ENCODE data around the gene HAPLN3. TPM values are rescaled to one million over a fixed set of nuclear protein-coding genes. Genes with fewer than 3 reads are reported as not detected.

The HAPLN3 gene
- total and polyA plus RNA-seq, 2 of the 4 experiments (the other 2 are of a cell fraction): 5.9 to 28.6 TPM

DNA sequence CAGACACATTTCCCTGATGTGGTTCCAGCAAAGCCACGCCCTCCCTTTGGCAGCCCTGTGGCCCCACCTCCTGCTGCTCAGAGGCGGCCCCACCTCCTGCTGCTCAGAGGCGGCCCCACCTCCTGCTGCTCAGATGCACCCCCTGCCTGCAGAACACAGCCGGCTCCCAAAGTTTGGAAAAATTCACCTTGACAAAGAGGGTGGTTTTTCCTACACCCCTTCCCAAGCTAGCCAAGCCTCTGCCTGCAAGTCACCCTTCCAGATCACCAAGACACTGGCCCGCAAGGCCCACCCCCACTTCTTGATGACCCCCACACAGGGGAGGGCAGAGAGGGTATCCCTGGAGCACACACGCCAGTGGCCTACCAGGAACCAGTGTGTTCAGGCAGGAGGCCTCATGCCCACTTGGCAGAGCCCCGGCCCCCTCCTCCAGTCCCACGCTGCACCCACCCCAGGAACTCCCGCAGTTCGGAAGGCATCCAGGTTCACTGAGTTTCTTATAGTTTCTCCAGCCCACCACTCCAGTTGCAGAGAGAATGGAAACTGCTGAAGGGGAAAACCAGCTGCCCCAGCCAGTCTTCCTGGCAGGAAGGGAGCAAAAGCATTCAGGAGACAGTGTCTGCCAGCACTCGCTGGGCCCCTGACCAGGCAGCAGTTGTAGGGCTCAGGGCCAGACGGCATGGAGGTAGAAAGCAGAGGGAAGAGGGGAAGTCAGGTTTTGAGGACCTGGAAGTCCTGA is 2.3 kb upstream of the HAPLN3 start:
- BruUV-seq (replicated peaks): no TSS peak
- Histone ChIP-seq H3K9me1 (ENCODE audit: insufficient read depth, low read length) (peaks cover 13% of the 10 kb centered on the region), H3K36me3 (ENCODE audit: control insufficient read depth, insufficient read depth, low read length) (peaks cover 33% of the 10 kb centered on the region), H2AK5ac (ENCODE audit: low read depth, low read length) (peak overlapping the region; percentile 68), H3K23ac (ENCODE audit: low read depth, low read length) (no peak overlapping the region), H3K9ac (ENCODE audit: low read depth, low read length) (no peak overlapping the region), H2BK120ac (ENCODE audit: low read depth, low read length) (no peak overlapping the region; the same call in 1 of the 2 replicates), H4K91ac (ENCODE audit: insufficient read depth, low read depth, low read length) (no peak overlapping the region), H3K27me3 (ENCODE audit: control insufficient read depth, insufficient read depth, low read length) (no peaks in the 10 kb centered on the region), H2BK15ac (ENCODE audit: low read depth, low read length) (no peak overlapping the region), H3K4me3 (ENCODE audit: insufficient read depth, low read depth, low read length) (no peak overlapping the region), H3K9me3 (ENCODE audit: control insufficient read depth, insufficient read depth, low read length) (no peaks in the 10 kb centered on the region), H4K5ac (ENCODE audit: low read depth, low read length) (no peak overlapping the region), H4K20me1 (ENCODE audit: insufficient read depth, low read length) (peaks cover 53% of the 10 kb centered on the region), H3K4ac (ENCODE audit: low read depth, low read length) (peak overlapping the region; percentile 62), H3K18ac (ENCODE audit: low read depth, low read length) (no peak overlapping the region), H2BK20ac (ENCODE audit: low read depth, low read length) (no peak overlapping the region), H3K4me1 (ENCODE audit: control insufficient read depth, insufficient read depth, low read length) (peaks cover 14% of the 10 kb centered on the region), H2AFZ (replicated peaks; ENCODE audit: low read length, poor library complexity) (peak overlapping the region; percentile 78), H3K79me1 (ENCODE audit: low read depth in 1 of 2, low read length in 2 of 2) (peaks cover 17 to 35% of the 10 kb centered on the region in 2 experiments; a peak in 3 of 4 replicates), H3K27ac (ENCODE audit: insufficient read depth, low read length) (no peak overlapping the region), H3K56ac (ENCODE audit: extremely low read depth, insufficient read depth, low read length) (no peak overlapping the region), H3K14ac (replicated peaks; ENCODE audit: low read depth, low read length) (0 out of 2 replicates have a peak overlapping the region, but pooled peaks have one; percentile 37), H4K8ac (ENCODE audit: low read depth in 2 of 2, low read length in 2 of 2) (no peak overlapping the region), H2BK5ac (ENCODE audit: low read depth, low read length, poor library complexity, severe bottlenecking) (no peak overlapping the region), H3K4me2 (ENCODE audit: low read depth, low read length) (no peak overlapping the region), H2AK9ac (replicated peaks; ENCODE audit: low read depth, low read length, poor library complexity) (peak overlapping the region; percentile 58)
- DNase-seq: peak; percentile 71
- dilution Hi-C loops (cut with HindIII; ENCODE audit: low sequenced_read_pairs, unreplicated experiment): no loop called here
- in situ Hi-C loops (cut with MboI; ENCODE audit: low sequenced_read_pairs): no loop called here
- intact Hi-C loops (cut with micrococcal nuclease): loop anchor here (1.0 kb wide), 2 partner anchors 236 to 240 kb away; no protein-coding TSS in a partner anchor
- ChIA-PET CTCF (no interaction called here), POLR2A (ENCODE audit: unreplicated experiment) (interaction anchor here (0.5 kb wide), 1 partner anchor 160 kb away, joined by 4 read pairs; no protein-coding TSS in a partner anchor)
- TF ChIP-seq MAZ (IDR thresholded peaks at IDR 0.05; ENCODE audit: borderline replicate concordance, low read depth, low read length) (peak; percentile 82; the same call in 1 of the 2 replicates), MAFK (IDR thresholded peaks at IDR 0.05; ENCODE audit: low read depth, low read length) (no peak), FOS (IDR thresholded peaks at IDR 0.05; ENCODE audit: low read depth, low read length) (no peak), NFE2L2 (IDR thresholded peaks at IDR 0.05; ENCODE audit: low read depth, low read length) (no peak), POLR2A (IDR thresholded peaks at IDR 0.05; ENCODE audit: low read depth, low read length) (no peak), CHD1 (IDR thresholded peaks at IDR 0.05; ENCODE audit: low read depth, low read length) (no peak), MXI1 (IDR thresholded peaks at IDR 0.05; ENCODE audit: borderline replicate concordance, low read depth, low read length) (peak; percentile 42; the same call in 1 of the 2 replicates), BHLHE40 (IDR thresholded peaks at IDR 0.05; ENCODE audit: low read depth, low read length) (no peak), RCOR1 (IDR thresholded peaks at IDR 0.05; ENCODE audit: insufficient replicate concordance, low read length) (no peak), SMC3 (IDR thresholded peaks at IDR 0.05; ENCODE audit: low read depth, low read length) (peak; percentile 67), RAD21 (IDR thresholded peaks at IDR 0.05; ENCODE audit: low read length) (peak; percentile 47)
- TF ChIP-seq, protein P1, sequence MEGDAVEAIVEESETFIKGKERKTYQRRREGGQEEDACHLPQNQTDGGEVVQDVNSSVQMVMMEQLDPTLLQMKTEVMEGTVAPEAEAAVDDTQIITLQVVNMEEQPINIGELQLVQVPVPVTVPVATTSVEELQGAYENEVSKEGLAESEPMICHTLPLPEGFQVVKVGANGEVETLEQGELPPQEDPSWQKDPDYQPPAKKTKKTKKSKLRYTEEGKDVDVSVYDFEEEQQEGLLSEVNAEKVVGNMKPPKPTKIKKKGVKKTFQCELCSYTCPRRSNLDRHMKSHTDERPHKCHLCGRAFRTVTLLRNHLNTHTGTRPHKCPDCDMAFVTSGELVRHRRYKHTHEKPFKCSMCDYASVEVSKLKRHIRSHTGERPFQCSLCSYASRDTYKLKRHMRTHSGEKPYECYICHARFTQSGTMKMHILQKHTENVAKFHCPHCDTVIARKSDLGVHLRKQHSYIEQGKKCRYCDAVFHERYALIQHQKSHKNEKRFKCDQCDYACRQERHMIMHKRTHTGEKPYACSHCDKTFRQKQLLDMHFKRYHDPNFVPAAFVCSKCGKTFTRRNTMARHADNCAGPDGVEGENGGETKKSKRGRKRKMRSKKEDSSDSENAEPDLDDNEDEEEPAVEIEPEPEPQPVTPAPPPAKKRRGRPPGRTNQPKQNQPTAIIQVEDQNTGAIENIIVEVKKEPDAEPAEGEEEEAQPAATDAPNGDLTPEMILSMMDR (conservative IDR thresholded peaks at IDR 0.05; ENCODE audit: low read depth, low read length): peak; percentile 68
- TF ChIP-seq, protein P2, sequence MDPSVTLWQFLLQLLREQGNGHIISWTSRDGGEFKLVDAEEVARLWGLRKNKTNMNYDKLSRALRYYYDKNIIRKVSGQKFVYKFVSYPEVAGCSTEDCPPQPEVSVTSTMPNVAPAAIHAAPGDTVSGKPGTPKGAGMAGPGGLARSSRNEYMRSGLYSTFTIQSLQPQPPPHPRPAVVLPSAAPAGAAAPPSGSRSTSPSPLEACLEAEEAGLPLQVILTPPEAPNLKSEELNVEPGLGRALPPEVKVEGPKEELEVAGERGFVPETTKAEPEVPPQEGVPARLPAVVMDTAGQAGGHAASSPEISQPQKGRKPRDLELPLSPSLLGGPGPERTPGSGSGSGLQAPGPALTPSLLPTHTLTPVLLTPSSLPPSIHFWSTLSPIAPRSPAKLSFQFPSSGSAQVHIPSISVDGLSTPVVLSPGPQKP (IDR thresholded peaks at IDR 0.05; ENCODE audit: borderline replicate concordance, low read depth, low read length): no peak
- WGBS, 2 experiments (ENCODE audit: extremely low coverage in 2 of 2, insufficient read length in 1 of 2): 20% methylated on average over 4 of the region's 12 CpGs; no CpG with 5 or more reads in 1 of the 2 experiments
- peak; percentile 89 for ATAC-seq (ENCODE audit: low read depth)

Measured in IMR-90 (cell line).